Kidney (tissue), 14 donors: ENCODE results near the gene AFF3. TPM values are rescaled to one million over a fixed set of nuclear protein-coding genes. Genes with fewer than 3 reads are reported as not detected.

Experiments used
- DNase-seq, 5 donors: peaks; one replicate each; pipeline ENCODE4 v3.0.0-alpha.2; 2013 to 2020
- FAIRE-seq: peaks from 2 replicates; lab custom pipeline; 2012; peaks lifted over from hg19 to GRCh38; lab: Jason Lieb, UNC
- H3K27ac ChIP-seq, 2 donors: one replicate each; pipeline ENCODE4 v1.7.0; 2013; ENCODE audit warnings: low read depth in 2 of 2, low read length in 2 of 2, inconsistent platforms in 1 of 2
- H3K27me3 ChIP-seq: one replicate; pipeline ENCODE4 v1.7.1; 2013; ENCODE audit warnings: low read length, inconsistent platforms; ENCODE audit not compliant: control insufficient read depth, insufficient read depth
- H3K36me3 ChIP-seq, 3 donors: one replicate each; pipeline versions ENCODE4 v1.7.0 to v1.7.1; 2013; ENCODE audit warnings: low read length in 3 of 3, control low read depth in 1 of 3, inconsistent platforms in 1 of 3; ENCODE audit not compliant: insufficient read depth in 3 of 3, control insufficient read depth in 2 of 3
- H3K4me1 ChIP-seq, 3 donors: one replicate each; pipeline versions ENCODE4 v1.7.0 to v1.7.1; 2013; ENCODE audit warnings: low read length in 3 of 3, inconsistent platforms in 1 of 3, low read depth in 1 of 3; ENCODE audit not compliant: control insufficient read depth in 2 of 3, insufficient read depth in 2 of 3
- H3K4me3 ChIP-seq, 3 donors: one replicate each; pipeline versions ENCODE4 v1.7.0 to v1.8.1; 2013; ENCODE audit warnings: low read length in 3 of 3, control low read depth in 1 of 3, inconsistent platforms in 1 of 3
- H3K9ac ChIP-seq, 3 donors: one replicate each; pipeline versions ENCODE4 v1.7.0 to v1.7.1; 2013; ENCODE audit warnings: low read length in 3 of 3, control low read depth in 1 of 3, inconsistent platforms in 1 of 3
- H3K9me3 ChIP-seq, 3 donors: one replicate each; pipeline versions ENCODE4 v1.7.0 to v1.7.1; 2013; ENCODE audit warnings: low read length in 3 of 3, control low read depth in 1 of 3, inconsistent platforms in 1 of 3; ENCODE audit not compliant: control insufficient read depth in 2 of 3, insufficient read depth in 1 of 3
- intact Hi-C: fragments of 100-400 bp; cut with DNase I; formaldehyde crosslinking; loops from one replicate; pipeline ENCODE4 v1.11.1; 2022
- polyA plus RNA-seq: library from polyadenylated mRNA; stranded (reverse); fragments of 350-450 nt; fragmentation: Illumina TruSeq; extraction: RNeasy Lipid Tissue Mini Kit (QIAGEN cat#74804); gene quantifications from one replicate; pipeline ENCODE4 v1.2.3, GENCODE V29; 2014; ENCODE audit warnings: low read depth, low replicate concordance; ENCODE audit not compliant: insufficient read depth
- total RNA-seq: library from RNA; stranded (reverse); fragmentation: NEBNext Ultra II Directional; extraction: Animal tissue kit (Norgen Biotek cat#: 25700); gene quantifications from one replicate; pipeline ENCODE4 v1.2.1, GENCODE V29; 2021
- TF ChIP-seq, protein P1 (sequence below): IDR thresholded peaks from 3 replicates; pipeline ENCODE4 v1.5.1; 2012; ENCODE audit warnings: mild to moderate bottlenecking, moderate library complexity, borderline replicate concordance; ENCODE audit not compliant: insufficient read depth; ENCODE audit errors: extremely low read depth
- donor health status: control.
- donor health status: control.
- donor health status: control.
- donor health status: control.
- donor health status: control.
- donor health status: DM: yes; HTN: yes; CAD: no.
- donor health status: Normal renal cell carcinoma (clear cell type).

The AFF3 gene
- total and polyA plus RNA-seq, 2 donors from 2014 or later = 0.65 to 11.0 TPM

- no peaks in the 10 kb centered on the region for H3K36me3 ChIP-seq
- no peaks in the 10 kb centered on the region for H3K9me3 ChIP-seq
- no peaks in the 10 kb centered on the region for H3K4me1 ChIP-seq
- no peak overlapping the region for H3K9ac ChIP-seq
- intact Hi-C loops = no loop called here
- FAIRE-seq (no peak), DNase-seq (no peak)
- H3K27ac ChIP-seq = no peak overlapping the region
- TF ChIP-seq, protein P1, sequence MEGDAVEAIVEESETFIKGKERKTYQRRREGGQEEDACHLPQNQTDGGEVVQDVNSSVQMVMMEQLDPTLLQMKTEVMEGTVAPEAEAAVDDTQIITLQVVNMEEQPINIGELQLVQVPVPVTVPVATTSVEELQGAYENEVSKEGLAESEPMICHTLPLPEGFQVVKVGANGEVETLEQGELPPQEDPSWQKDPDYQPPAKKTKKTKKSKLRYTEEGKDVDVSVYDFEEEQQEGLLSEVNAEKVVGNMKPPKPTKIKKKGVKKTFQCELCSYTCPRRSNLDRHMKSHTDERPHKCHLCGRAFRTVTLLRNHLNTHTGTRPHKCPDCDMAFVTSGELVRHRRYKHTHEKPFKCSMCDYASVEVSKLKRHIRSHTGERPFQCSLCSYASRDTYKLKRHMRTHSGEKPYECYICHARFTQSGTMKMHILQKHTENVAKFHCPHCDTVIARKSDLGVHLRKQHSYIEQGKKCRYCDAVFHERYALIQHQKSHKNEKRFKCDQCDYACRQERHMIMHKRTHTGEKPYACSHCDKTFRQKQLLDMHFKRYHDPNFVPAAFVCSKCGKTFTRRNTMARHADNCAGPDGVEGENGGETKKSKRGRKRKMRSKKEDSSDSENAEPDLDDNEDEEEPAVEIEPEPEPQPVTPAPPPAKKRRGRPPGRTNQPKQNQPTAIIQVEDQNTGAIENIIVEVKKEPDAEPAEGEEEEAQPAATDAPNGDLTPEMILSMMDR = no peak
- no peaks in the 10 kb centered on the region for H3K27me3 ChIP-seq
- H3K4me3 ChIP-seq = no peak overlapping the region
These were observed 242.5 kb downstream of the AFF3 start for GRCh38 chr2:99899882-99900281.

DNA sequence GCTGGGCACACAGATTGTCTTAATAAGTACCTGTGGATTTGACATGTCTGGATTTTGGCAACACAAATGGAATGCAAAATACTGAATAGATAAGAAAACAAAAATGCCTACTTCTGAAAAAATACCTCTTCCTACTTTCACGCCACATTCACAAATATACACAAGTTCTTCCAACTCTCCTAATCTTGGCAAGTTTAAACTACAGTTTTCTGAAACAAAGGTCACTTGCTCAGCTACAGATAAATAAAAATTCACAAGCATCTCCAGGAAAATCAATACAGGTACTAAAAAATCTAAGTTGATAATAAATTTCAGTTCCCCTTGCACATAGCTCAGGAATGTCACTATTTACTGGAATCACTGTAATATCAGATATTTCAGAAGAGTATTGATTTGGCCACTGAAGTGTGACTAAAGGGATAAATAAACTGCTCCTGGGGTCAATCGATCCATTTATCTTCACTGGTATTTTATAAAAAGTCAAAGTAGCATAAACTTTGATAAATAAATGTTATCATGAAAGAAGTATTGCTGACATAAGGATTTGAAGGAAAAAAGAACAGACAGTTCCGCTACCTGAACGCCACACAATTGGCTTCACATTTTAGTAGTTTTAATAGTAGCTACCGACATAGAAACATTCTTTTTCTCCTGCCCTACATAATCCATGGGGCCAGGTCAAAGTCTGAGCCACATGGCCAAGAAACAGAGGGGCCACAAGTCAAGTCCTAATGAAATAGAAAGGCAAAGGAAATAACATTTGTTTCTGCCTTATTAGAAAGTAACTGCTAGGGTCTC, 243.1 kb downstream of the AFF3 start:
- intact Hi-C loops = no loop called here
- DNase-seq (no peak), FAIRE-seq (no peak)
- no peaks in the 10 kb centered on the region for H3K9me3 ChIP-seq
- TF ChIP-seq, protein P1 = no peak
- H3K36me3 ChIP-seq = no peaks in the 10 kb centered on the region
- H3K4me1 ChIP-seq = no peaks in the 10 kb centered on the region
- no peak overlapping the region for H3K27ac ChIP-seq
- H3K27me3 ChIP-seq = no peaks in the 10 kb centered on the region
- no peak overlapping the region for H3K9ac ChIP-seq
- H3K4me3 ChIP-seq = no peak overlapping the region

- no peaks in the 10 kb centered on the region for H3K36me3 ChIP-seq
- H3K9ac ChIP-seq = no peak overlapping the region
- TF ChIP-seq, protein P1 = no peak
- H3K4me3 ChIP-seq = no peak overlapping the region
- FAIRE-seq (no peak), DNase-seq (no peak)
- H3K4me1 ChIP-seq = no peaks in the 10 kb centered on the region
- H3K27me3 ChIP-seq = no peaks in the 10 kb centered on the region
- intact Hi-C loops = no loop called here
- H3K27ac ChIP-seq = no peak overlapping the region
- H3K9me3 ChIP-seq = no peaks in the 10 kb centered on the region
These were observed 243.9 kb downstream of the AFF3 start for GRCh38 chr2:99898336-99899048.
